B cell (primary cell): ENCODE data around the gene TEX11. TPM values are rescaled to one million over a fixed set of nuclear protein-coding genes. Genes with fewer than 3 reads are reported as not detected.

ENCODE experiments used
- ATAC-seq: fragments of 200-7000 bp; cut with Tn5 transposase; one replicate; pipeline ENCODE4 v1.10.0; 2021; ENCODE audit warnings: low read depth, mild to moderate bottlenecking, moderate number of reproducible peaks, moderate library complexity
- CTCF ChIA-PET: fragments of 350-600 bp; sonication (Branson Sonifier 250); formaldehyde crosslinking; loops from one replicate; lab custom pipeline; 2021; ENCODE audit warnings: antibody characterized with exemption, inconsistent platforms; lab: Charles Lee
- POLR2A ChIA-PET: fragments of 350-600 bp; sonication (Branson Sonifier 250); formaldehyde crosslinking; loops from one replicate; lab custom pipeline; 2021; ENCODE audit warnings: antibody characterized with exemption; lab: Charles Lee
- DNase-seq: peaks from one replicate; pipeline ENCODE4 v3.0.0; 2013
- H2AFZ ChIP-seq: 2 replicates; pipeline ENCODE4 v1.6.1; 2012; ENCODE audit warnings: mild to moderate bottlenecking, low read depth, low read length; ENCODE audit not compliant: insufficient read depth, poor library complexity, severe bottlenecking
- H3K27ac ChIP-seq, 2 donors: 1 replicate in 1 of 2; 2 replicates in 1 of 2; pipeline ENCODE4 v1.5.1; 2012 to 2013; ENCODE audit warnings: low read length in 2 of 2, mild to moderate bottlenecking in 2 of 2, moderate library complexity in 1 of 2
- H3K27me3 ChIP-seq, 4 experiments: fragments of 200-600 bp in 1 of 4; sonication (generic) in 1 of 4; replicated peaks in 1 of 4; 1 replicate in 2 of 4; 2 replicates in 2 of 4; pipeline versions ENCODE4 v1.6.1 to v1.7.0; 2013 to 2016; ENCODE audit warnings: low read length in 3 of 4, mild to moderate bottlenecking in 2 of 4, mixed read lengths in 1 of 4, moderate library complexity in 1 of 4; ENCODE audit not compliant: insufficient read depth in 4 of 4, control insufficient read depth in 3 of 4; ENCODE audit errors: control extremely low read depth in 1 of 4
- H3K36me3 ChIP-seq, 2 experiments: replicated peaks in 1 of 2; 1 replicate in 1 of 2; 2 replicates in 1 of 2; pipeline versions ENCODE4 v1.6.1 to v1.7.1; 2013; ENCODE audit warnings: low read length in 1 of 2; ENCODE audit not compliant: insufficient read depth in 2 of 2, control insufficient read depth in 1 of 2; ENCODE audit errors: control extremely low read depth in 1 of 2, extremely low read depth in 1 of 2
- H3K4me1 ChIP-seq, 2 donors: fragments of 200-600 bp in 1 of 2; sonication (generic) in 1 of 2; 1 replicate in 1 of 2; 2 replicates in 1 of 2; pipeline versions ENCODE4 v1.5.1 to v1.6.1; 2013 to 2017; ENCODE audit warnings: low read length in 2 of 2; ENCODE audit not compliant: control insufficient read depth in 2 of 2, insufficient read depth in 2 of 2
- H3K4me2 ChIP-seq: replicated peaks from 2 replicates; pipeline ENCODE3; 2012; ENCODE audit warnings: mild to moderate bottlenecking, low read depth, low read length; ENCODE audit not compliant: poor library complexity, severe bottlenecking
- H3K4me3 ChIP-seq, 5 experiments: fragments of 200-600 bp in 1 of 5; sonication (generic) in 1 of 5; 1 replicate in 3 of 5; 2 replicates in 2 of 5; pipeline versions ENCODE4 v1.5.1 to v1.7.0; 2011 to 2016; ENCODE audit warnings: low read length in 4 of 5, mild to moderate bottlenecking in 4 of 5, low read depth in 2 of 5, control low read depth in 1 of 5, moderate library complexity in 1 of 5; ENCODE audit not compliant: insufficient read depth in 1 of 5; ENCODE audit errors: control extremely low read depth in 1 of 5, extremely low read depth in 1 of 5
- H3K79me2 ChIP-seq: fragments of 200-600 bp; sonication (generic); one replicate; pipeline ENCODE4 v1.6.0; 2016; ENCODE audit warnings: low read length; ENCODE audit not compliant: control insufficient read depth, insufficient read depth
- H3K9ac ChIP-seq: fragments of 200-600 bp; sonication (generic); 2 replicates; pipeline ENCODE4 v1.6.1; 2017; ENCODE audit warnings: mild to moderate bottlenecking, low read length, moderate library complexity
- H3K9me3 ChIP-seq, 3 donors: one replicate each; pipeline versions ENCODE4 v1.6.1 to v1.7.1; 2013; ENCODE audit warnings: low read length in 2 of 3; ENCODE audit not compliant: control insufficient read depth in 2 of 3, insufficient read depth in 1 of 3; ENCODE audit errors: control extremely low read depth in 1 of 3
- H4K20me1 ChIP-seq: 2 replicates; pipeline ENCODE4 v1.6.0; 2012; ENCODE audit warnings: mild to moderate bottlenecking, low read length; ENCODE audit not compliant: insufficient read depth, control insufficient read depth, poor library complexity, severe bottlenecking
- H3K27ac Mint-ChIP-seq: one replicate; pipeline ENCODE4 v1.8.0; 2021; ENCODE audit warnings: mixed read lengths
- H3K27me3 Mint-ChIP-seq: one replicate; pipeline ENCODE4 v1.8.0; 2021; ENCODE audit warnings: mixed read lengths
- H3K4me1 Mint-ChIP-seq: one replicate; pipeline ENCODE4 v1.8.0; 2021; ENCODE audit warnings: mixed read lengths
- H3K4me3 Mint-ChIP-seq: one replicate; pipeline ENCODE4 v1.8.0; 2021; ENCODE audit warnings: mixed read lengths
- H3K9me3 Mint-ChIP-seq: one replicate; pipeline ENCODE4 v1.8.0; 2022; ENCODE audit warnings: mixed read lengths; ENCODE audit not compliant: insufficient read depth
- EZH2 ChIP-seq: IDR thresholded peaks from 2 replicates; pipeline ENCODE4 v1.6.1; 2012; ENCODE audit warnings: borderline replicate concordance, low read depth, mild to moderate bottlenecking, moderate library complexity, low read length; ENCODE audit not compliant: insufficient read depth, poor library complexity, severe bottlenecking
- WGBS: methylation state at CpG from one replicate; pipeline ENCODE4 v1.1.5; 2013; ENCODE audit warnings: missing lambda C conversion rate; ENCODE audit not compliant: insufficient coverage; 5-methylcytosine and 5-hydroxymethylcytosine counted together
- intact Hi-C: fragments of 100-400 bp; cut with micrococcal nuclease; formaldehyde crosslinking; loops from one replicate; pipeline ENCODE4 v1.10.0; 2022
- polyA plus RNA-seq: library from polyadenylated mRNA; depleted of rRNA; stranded (reverse); fragments of >200 nt; gene quantifications from 2 replicates; pipeline ENCODE4 v1.2.3, GENCODE V29; 2012
- total RNA-seq, 2 donors: library from RNA; stranded (reverse); fragments of 120-200 nt in 1 of 2; gene quantifications; 1 replicate in 1 of 2; 2 replicates in 1 of 2; pipeline versions ENCODE4 v1.2.3 to v1.2.4, GENCODE V29; 2013 to 2022
- TF ChIP-seq, protein P1 (sequence below): fragments of 200-600 bp; IDR thresholded peaks from one replicate; pipeline ENCODE4 v1.8.0; 2022; ENCODE audit warnings: antibody characterized with exemption, mild to moderate bottlenecking

The TEX11 gene
- total and polyA plus RNA-seq, 2 donors (not counting 1 experiment from before 2014, with no cell fraction given): not detected

DNA sequence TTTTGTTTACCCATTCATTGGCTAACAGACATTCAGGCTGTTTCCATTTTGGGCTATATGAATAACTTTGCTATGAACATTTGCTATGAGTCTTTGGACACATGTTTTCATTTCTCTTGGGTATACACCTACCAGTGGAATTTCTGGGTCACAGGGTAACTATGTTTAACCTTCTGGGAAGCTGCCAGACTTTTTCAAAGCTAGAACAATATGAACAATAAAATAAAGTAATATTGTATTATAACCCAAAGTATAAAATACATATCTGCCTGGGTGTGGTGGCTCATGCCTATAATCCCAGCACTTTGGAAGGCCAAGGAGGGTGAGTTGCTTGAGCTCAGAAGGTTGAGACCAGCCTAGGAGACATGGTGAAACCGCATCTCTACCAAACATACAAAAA, 373.3 kb downstream of the TEX11 start:
- ATAC-seq: no peak
- Mint-ChIP-seq H3K4me3 (no peak overlapping the region), H3K4me1 (no peaks in the 10 kb centered on the region), H3K27ac (no peak overlapping the region), H3K9me3 (no peaks in the 10 kb centered on the region), H3K27me3 (peaks cover 18% of the 10 kb centered on the region)
- ChIA-PET POLR2A (no interaction called here), CTCF (no interaction called here)
- no peak overlapping the region for H2AFZ ChIP-seq
- no peak for DNase-seq
- no peaks in the 10 kb centered on the region for H3K36me3 ChIP-seq
- H3K79me2 ChIP-seq: no peaks in the 10 kb centered on the region
- no CpG with 5 or more reads among the region's 1 CpG for WGBS
- H3K9me3 ChIP-seq: no peaks in the 10 kb centered on the region
- TF ChIP-seq, protein P1, sequence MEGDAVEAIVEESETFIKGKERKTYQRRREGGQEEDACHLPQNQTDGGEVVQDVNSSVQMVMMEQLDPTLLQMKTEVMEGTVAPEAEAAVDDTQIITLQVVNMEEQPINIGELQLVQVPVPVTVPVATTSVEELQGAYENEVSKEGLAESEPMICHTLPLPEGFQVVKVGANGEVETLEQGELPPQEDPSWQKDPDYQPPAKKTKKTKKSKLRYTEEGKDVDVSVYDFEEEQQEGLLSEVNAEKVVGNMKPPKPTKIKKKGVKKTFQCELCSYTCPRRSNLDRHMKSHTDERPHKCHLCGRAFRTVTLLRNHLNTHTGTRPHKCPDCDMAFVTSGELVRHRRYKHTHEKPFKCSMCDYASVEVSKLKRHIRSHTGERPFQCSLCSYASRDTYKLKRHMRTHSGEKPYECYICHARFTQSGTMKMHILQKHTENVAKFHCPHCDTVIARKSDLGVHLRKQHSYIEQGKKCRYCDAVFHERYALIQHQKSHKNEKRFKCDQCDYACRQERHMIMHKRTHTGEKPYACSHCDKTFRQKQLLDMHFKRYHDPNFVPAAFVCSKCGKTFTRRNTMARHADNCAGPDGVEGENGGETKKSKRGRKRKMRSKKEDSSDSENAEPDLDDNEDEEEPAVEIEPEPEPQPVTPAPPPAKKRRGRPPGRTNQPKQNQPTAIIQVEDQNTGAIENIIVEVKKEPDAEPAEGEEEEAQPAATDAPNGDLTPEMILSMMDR: no peak
- no peak for TF ChIP-seq EZH2
- no peaks in the 10 kb centered on the region for H3K4me1 ChIP-seq
- intact Hi-C loops: no loop called here
- H3K27ac ChIP-seq: no peak overlapping the region
- H3K27me3 ChIP-seq: no peaks in the 10 kb centered on the region
- H3K9ac ChIP-seq: no peak overlapping the region
- no peaks in the 10 kb centered on the region for H4K20me1 ChIP-seq
- no peak overlapping the region for H3K4me3 ChIP-seq
- no peak overlapping the region for H3K4me2 ChIP-seq

DNA sequence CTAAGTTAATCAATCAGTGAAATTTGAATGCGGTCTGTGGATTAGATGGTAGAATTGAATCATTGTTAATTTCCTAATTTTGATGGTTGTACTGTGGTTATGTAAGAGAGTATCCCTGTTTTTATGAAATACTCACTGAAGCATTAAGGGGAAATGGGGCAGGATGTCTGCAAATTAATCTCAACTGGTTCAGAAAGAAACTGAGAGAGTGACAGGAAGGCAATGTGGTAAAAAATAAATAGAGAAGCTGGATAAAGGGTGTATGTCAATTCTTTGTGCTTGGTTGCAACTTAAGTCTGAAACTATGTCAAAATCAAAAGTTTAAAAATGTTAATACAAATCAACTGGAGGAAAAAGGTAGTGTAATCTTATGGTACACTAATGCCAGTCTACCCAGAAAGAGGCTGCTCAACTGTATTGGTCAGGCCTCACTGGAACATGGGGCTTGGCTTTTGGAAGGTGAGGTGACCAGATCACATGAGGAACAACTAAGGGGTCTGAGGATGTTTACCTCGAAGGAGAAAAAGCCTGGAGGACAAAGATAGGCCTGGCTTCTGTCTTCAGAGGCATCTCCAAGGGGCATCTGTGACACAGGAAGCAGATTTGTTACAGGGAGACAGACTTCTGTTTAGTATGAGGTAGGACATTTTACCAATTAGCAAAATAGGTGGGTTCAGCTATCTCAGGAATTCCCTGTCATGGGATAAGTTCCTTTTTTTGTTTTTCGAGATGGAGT, 380.7 kb downstream of the TEX11 start:
- no peaks in the 10 kb centered on the region for H3K27me3 ChIP-seq
- no peaks in the 10 kb centered on the region for H3K9me3 ChIP-seq
- H3K79me2 ChIP-seq: no peaks in the 10 kb centered on the region
- Mint-ChIP-seq H3K9me3 (no peaks in the 10 kb centered on the region), H3K4me3 (no peak overlapping the region), H3K27me3 (no peaks in the 10 kb centered on the region), H3K27ac (no peak overlapping the region), H3K4me1 (peaks cover 5% of the 10 kb centered on the region)
- ATAC-seq (no peak), DNase-seq (no peak)
- ChIA-PET POLR2A (no interaction called here), CTCF (no interaction called here)
- H3K4me3 ChIP-seq: no peak overlapping the region
- TF ChIP-seq EZH2: no peak
- TF ChIP-seq, protein P1: no peak
- intact Hi-C loops: no loop called here
- no peaks in the 10 kb centered on the region for H3K4me1 ChIP-seq
- no peaks in the 10 kb centered on the region for H3K36me3 ChIP-seq
- no peak overlapping the region for H3K9ac ChIP-seq
- 0% methylated on average over 1 of the region's 3 CpGs for WGBS
- H2AFZ ChIP-seq: no peak overlapping the region
- no peak overlapping the region for H3K27ac ChIP-seq
- no peaks in the 10 kb centered on the region for H4K20me1 ChIP-seq
- no peak overlapping the region for H3K4me2 ChIP-seq
